ENCODE measurements around the gene ULK2.
"Not testable (repeated sequence)": the region's sequence is repeated elsewhere in the genome, so short reads cannot be mapped to it uniquely, and the experiment has no call there.

Gene ULK2

DNA sequence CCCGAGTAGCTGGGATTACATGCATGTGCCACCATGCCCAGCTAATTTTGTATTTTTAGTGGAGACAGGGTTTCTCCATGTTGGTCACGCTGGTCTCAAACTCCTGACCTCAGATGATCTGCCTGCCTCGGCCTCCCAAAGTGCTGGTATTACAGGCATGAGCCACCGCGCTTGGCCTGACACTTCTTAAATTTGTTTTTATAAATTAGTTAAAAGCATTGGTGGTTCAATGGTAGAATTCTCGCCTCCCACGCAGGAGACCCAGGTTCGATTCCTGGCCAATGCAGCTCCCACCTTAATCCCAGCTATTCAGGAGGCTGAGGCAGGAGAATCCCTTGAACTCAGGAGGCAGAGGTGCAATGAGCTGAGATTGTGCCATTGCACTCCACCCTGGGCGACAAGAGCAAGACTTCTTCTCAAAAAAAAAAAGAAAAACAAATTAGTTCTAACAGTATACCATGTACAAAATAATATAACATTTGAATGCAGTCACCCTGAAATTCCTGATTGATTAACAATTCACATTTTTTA lies 7.0 kb downstream of the ULK2 start:
- DNase-seq = not testable (repeated sequence)

DNA sequence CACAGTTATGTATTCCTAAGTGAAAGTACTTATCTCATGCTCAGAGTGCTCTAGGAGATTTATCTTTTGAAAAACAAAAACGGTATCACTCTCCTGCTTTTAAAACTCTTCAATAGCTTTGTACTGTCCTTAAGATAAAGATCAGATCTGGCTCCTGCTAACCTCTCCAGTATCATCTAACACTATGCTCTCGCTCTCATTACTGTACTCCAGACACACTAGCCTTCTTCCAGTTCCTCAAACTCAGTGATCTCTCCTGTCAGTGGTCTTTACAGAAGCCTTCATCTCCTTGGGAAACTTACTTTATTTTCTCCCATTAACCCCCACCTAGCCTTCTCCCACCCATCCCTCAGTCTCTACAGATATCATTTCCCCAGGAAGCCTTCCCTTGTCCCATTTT lies 10.1 kb downstream of the ULK2 start:
- no peak for DNase-seq

DNA sequence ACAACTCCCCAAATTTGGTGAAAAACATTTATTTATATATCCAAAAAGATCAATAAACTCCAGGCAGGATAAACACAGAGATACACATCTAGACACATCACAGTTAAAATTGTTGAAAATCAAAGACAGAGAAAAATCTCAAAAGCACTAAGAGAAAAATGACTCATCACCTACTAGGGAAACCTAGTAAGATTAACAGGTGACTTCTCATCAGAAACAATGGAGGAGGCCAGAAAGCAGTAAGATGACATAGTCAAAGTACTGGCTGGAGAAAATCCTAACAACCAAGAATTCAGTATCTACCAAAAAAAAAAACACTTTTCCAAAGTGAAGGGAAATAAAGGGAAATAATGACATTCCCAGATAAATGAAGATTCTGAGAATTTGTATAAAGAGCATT lies 33.8 kb downstream of the ULK2 start:
- DNase-seq = no peak

DNA sequence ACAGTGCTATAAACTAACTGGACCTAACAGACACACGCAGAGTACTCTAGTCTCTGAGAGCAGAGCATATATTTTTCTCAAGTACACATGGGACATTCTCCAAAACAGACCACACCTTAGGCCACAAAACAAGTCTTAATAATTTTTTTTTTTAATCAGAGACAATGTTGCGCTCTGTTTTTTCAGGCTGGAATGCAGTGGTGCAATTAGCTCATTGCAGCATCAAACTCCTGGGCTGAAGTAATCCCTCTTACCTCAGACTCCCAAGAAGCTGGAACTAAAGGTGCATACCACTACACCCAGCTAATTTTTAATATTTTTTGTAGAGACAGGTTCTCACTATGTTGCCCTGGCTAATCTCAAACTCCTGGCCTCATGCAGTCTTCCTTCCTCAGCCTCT lies 37.7 kb downstream of the ULK2 start:
- DNase-seq = no peak

DNA sequence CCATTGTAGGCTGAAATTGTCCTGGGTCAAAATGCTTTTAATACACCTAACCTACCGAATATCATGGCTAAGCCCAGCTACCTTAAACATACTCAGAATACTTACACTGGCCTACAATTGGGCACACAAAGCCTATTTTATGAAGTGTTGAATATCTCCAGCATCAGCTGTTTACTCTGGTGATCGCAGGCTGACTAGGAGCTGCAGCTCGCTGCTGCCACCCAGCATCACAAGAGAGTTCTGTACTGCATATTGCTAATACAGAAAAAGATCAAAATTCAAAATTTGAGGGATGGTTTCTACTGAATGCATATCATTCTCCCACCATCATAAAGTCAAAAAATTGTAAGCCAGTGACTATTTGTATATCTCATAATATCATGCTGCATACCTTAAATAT lies 55.3 kb downstream of the ULK2 start:
- peak; percentile 1 for DNase-seq

DNA sequence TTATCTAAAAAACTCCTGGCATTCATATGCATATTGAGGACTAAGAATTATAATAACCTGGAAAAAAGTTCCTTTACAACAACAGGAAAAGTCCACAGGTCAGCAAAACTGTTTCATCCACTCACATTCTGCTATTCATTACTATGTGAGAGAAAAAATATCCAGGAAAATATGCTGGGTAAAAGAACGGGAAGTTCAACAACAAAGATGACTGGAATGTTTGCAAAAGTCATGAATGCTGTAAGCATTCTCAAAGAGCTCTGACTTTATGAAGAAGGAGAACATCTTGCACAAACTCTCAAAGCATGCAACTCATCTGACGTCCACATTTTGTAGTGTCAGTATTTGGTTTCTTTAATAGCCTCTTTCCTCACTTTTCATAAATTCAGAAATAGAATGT lies 62.7 kb downstream of the ULK2 start:
- DNase-seq = no peak

DNA sequence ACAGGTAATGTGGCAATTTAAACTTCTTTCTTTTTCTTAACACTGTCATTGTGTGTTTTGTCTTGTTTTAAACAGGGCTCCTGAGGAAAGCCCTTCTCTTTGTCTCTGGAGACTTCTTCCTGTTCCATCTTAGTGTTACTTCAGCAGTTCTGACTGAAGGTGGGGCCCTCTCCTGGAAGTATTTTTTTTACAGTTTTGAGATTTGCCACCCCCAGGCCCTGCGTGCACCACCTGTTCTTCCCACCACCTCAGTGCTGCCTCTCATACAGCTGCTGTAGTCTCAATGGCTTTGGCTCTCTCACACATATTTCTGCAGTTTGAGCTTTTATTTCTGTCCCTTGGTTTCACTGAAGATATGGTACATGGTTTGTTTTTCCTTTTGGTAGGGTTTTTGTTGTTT lies 67.2 kb downstream of the ULK2 start:
- no peak for DNase-seq

DNA sequence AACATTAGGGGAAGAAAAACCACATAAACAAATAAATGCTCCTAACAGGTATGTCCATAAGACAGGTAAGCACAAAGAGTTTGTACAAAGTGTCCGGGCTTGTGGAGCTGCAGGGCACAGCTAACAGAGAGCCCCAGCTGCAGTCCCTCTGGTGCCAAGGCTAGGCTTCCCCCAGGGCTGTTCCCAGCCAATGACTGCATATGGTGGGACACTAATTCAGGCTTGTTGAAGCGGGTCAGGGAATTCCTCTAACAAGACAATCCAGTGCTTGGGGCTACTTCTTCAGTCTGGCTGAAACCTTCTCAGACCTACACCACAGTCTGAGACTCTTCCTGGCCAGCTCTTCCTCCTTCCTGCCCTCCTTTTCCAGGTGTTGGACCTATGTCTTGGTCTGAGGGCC lies 67.9 kb downstream of the ULK2 start:
- no peak for DNase-seq

DNA sequence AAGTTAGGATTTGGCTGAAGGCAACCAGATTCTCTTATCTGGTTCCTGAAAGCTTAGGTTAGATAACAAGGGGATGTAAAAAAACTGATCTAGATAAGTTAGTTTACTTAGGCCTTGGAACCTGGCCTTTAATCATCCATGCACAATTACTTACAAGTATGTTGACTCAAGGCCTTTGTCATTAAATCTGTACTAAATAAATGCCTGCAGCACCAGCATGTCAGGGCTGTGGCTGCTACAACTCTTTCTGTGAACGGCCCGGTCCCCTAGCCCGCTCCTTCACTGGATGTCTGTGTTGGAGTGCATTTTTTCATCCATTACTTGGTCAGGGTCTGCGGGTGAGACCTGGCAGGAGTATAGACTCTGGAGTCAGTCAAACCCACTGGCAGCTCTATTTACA lies 71.3 kb downstream of the ULK2 start:
- DNase-seq = no peak

DNA sequence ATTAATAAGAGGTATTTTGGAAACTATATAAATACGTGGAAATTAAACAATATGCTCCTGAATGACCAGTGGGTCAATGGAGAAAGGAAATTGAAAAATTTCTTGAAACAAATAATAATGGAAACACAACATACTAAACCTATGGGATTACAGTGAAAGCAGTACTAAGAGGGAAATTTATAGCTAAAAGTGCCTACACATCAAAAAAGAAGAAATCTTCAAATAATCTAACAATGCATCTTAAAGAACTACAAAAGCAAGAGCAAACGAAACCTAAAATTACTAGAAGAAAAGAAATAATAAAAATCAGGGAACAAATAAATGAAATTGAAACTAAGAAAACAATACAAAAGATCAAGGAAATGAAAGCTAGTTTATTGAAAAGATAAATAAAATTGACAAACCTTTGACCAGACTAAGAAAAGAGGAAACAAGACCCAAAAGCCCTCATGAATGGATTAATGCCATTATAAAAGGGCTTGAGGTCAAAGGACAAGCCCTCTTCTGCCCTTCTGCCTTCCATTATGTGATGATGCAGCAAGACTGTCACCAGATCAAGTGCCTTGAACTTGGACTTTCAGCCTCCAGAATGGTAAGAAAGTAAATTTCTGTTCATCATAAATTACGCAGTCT lies 75.7 kb downstream of the ULK2 start:
- DNase-seq = no peak

DNA sequence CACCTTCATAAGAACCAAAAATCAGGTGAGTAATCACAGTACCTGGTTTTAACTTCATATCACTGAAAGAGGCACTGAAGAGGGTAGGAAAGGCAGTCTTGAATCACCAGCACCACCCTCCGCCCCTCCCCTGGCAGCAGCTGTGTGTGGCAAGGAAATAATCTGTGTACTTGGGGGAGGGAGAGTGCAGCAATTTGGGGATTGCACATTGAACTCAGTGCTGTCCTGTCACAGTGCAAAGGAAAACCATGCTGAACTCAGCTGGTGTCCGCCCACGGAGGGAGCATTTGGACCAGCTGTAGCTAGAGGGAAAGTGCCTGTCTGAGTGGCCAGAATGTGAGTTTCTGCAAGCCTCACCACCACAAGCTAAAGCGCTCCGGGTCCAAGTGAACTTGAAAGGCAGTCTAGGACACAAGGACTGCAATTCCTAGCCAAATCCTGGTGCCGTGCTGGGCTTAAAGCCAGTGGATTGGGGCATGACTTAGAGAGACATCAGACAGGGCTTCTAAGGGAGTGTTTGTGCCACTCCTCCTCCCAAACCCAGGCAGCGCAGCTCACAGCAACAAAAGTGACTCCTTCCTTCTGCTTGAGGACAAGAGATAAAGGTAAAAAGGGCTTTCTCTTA lies 79.9 kb downstream of the ULK2 start:
- no peak for DNase-seq

DNA sequence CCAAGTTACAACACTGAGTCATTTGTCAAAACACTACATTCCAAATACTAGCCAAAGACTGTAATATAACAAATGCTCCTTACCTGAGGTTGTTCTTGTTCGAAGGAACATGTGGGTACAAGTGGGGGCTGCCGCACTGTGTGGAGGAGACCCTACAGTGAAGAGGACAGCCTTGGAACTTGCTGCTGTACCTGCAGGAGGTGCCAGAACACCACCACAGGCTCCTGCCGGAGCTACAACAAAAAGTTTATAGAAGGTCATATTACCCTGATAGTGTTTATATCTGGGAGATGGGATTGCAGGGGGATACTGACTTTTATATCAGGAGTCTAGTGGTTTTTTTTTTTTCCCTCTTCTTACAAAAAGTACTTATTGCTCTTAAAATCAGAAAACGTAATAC lies 81.9 kb downstream of the ULK2 start:
- DNase-seq = no peak

DNA sequence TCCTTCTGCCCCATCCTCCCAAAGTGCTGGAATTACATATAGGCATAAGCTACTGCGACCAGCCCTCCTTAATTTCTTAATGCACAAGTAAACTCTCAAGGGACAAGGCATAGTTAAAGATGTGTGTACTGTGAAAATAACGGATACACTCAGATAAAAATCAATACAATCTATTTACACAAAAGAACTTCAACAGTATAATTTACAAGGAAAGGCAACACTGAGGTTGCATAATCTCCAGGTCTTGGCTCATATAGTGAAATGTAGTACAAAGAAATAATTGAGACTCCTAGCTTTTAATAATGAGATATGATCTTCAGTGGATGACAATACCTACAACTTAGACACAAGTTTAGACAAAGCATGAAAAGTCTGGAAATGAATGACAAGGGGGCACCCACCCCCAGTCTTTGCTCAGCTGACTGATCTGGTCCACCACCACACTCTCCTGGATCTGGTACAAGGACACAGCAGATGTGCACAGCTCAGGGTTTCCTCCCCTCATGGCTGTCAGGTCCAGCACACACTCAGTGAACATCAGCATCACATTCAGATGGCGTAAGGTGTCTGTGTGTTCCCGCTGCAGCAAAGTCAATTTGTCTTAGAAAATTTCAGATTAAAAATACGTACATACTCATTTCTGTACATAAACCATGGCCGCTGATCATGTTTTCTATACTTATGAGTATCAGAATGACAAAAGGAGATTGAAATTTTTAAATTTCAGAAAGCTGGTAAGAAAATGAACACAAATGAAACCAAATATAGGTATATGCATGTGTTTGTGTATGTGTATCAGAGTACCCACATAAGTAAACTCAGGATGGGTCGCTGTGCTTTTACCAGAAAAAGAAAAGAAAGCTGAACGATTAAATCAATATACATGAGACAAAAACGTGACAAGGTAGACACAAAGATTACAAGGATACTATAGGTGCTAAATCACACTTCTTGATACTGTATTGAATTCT lies 86.0 kb downstream of the ULK2 start:
- DNase-seq = no peak

DNA sequence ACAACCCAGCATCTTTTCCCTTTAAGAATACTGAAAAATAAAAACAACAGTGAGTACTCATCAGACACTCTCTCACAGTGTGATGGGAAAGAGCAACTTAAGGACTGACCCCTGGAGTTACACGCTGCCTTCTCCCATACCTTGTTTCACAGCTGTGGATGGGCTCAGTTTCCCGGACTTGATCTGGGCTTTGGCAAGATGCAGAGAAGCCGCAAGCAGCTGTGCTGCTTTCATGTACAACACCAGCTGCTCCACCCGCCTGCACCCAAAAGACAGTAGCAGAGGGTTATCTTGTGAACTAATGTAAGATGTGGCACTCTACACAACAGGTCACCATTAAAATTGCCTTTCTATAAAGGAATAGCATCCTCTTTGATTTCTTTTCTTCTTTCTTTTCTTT lies 86.9 kb downstream of the ULK2 start:
- DNase-seq = no peak

DNA sequence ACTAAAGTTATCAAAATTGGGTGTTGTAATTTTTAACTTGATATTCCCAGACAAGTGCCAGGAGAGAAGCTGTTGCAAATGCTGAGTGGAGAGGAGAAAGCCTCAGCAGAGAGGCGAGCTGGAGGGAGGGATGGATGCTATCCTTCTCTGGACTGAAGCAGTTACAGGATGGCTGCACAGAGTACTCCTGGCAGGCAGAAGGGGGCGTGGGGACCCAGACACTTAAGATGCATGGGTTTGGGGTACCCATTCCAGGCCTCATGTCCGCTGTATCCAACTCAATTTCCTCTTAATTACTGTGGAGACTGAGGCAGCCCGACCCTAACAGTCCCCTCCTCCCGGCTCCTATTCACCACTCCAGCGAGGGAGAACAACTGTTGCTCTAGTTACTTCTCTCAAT lies 94.2 kb downstream of the ULK2 start:
- DNase-seq = no peak

DNA sequence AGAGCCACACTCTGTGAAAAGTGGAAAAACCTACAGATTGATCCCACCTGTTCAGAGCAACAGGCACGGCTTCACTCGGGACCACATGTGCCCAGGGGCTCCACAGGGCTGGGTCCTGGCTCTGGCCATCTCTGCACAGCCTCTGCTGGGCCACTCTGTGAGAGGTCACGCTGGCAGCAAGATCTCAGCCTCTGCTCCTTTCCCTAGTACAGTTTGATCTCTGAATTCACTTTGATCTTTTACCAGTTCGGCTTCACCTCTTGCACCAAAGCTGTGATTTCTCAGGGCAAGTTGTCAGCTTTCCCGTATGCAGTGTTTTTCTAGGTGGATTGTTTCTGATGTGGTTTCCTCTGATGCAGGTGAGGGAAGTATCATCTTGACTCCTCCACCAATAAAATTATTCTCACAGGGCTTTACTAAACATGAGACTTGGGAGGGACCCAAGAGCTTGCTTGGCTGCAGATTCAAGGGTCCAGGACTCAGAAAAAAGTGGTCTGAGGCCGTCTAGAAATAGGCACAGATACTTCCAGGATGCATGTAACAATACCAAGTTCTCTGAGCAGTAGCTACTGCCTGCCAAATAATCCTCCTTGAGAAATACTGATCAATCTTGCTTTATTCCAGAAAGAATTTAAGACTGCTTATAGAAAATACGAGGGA lies 95.6 kb downstream of the ULK2 start:
- no peak for DNase-seq

DNA sequence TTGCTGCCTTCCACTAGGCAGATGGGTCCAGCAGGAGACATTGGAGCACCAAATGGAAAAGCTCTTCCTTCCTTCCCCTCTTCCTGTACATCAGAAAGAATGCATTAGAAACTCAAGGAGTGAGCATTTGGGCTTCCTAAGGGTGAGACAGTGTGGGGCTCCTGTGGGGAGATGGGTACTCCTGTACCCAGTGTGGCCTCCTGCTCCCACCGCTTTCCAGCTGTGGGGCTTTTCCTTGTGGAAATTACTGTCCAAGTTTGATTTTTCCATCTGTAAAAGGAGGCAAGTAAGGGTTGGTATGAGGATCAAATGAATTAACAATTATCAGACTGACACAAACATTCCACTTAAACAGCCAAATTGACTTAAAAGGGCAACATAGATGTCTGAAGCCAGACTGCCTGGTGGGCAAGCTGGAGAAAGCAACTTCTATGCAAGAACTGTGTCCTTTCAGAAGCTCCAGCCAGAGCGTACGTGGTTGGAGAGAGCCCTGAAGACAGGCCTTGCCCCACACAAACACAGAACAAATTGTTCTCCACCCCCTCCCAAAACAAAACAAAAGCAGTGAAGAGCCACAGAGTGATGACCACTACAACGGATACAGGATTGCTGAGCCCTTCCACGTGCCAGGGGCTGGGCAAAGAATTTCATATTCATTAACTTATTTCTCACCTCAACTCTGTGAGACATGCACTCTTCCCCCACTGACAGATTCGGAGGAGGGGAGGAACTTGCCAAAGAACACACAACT lies 96.6 kb downstream of the ULK2 start:
- DNase-seq = no peak

DNA sequence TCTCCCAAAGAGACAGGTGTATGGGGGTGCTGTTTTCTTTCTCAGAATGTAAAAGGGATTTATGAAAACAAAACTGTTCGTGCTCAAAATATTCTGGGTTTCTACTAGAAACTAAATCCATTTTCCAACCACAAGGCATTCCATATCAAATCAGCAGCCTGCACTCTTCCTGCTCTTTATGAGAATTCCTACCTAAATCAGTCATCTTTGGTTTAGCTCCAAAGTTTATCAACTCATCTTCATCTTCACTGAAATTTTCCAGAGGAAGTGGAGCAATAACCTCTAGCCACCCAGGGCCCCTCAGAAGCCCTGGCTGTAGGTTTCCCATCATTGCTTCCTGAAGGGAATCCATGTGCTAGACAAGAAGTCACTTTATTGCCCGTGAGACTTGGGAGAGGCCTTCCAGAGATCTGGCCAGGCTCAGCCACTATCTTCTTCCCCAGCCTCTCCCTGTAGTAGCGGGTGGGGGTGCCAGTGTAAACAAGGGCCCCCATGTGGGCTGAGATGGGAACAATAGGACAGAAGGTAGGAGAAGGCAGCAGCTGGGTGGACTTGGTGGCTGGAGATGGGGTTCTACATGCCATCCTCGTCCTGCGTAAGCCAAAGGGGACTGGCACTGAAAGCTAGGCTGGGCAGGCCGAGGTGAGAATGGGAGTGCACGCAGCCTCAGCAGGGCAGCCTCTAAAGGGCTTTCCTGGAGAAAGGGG lies 97.6 kb downstream of the ULK2 start:
- no peak for DNase-seq

DNA sequence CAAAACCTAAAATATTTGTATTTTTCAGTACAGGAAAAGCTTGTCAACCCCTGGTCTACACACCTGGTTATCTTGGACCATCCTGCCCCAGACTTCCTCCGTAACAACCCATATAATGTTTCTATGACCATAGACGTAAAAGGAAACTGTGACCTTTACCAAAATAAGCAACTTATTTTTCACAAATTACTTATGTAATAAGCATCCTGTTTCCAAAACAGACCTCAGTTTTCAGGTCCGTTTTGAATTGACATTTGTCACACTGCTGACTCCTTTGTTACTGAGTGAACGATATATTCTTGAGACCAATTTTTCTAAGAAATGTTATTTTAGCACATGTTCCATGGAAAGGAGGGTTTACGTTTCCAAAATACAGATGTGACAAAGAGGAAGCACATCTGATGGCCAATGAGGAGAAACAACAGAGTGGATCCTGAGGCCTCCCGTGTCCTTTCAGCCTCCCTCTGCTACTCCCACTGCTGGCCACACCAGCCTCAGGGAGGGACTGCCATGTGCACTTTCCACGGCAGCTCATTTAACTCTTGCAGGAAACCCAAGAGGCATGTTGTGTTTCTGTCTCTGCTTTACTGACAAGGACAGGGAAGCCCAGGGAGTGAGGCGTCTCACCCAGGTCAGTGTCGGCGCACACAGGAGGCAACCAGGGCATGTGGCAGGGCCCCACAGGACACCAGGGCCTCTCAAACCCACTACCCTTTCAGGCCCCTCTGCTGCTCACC lies 99.5 kb downstream of the ULK2 start:
- no peak for DNase-seq

DNA sequence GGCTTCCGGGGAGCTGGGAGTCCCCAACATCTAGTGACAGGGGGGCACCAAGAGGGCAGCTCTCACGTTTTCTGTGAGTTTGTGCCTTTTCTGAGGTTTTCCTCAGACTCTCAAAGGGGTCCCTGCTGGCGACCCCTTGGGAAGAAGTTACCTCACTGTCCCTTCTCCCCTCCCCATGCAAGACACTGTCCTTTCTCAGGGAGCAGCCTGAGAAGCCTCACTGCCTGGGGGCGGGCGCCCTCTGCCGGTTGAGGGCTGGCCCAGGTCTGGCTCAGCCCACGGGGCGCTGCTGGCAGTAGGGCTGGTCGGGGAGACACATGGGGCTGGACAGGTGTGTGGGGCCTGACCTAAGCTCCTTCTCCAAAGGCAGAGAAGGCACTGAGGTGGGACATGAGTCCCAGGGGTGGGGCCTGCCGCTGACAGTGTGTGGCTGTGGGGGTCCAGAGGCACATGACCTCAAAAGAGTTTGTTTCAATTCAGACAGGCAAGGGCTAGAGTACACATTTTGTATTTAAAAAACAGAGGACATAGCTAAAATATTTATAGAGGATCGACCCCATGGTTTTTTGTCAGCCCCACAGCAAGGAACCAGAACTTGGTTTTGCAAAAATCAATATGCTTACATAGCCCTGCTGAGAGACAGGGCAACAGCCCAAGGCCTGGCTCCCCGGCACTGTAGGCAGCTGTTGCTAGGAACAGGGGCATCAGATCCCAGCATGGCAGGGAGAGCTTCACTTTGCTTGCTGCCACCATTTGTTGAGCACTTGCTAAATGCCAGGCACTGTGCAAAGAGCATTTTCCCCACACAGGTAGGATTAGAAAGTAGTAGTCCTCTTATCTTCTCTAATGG lies 101.1 kb downstream of the ULK2 start:
- DNase-seq = peak; percentile 64
